HepG2 (cell line): ENCODE results near the gene NT5C. TPM values are rescaled to one million over a fixed set of nuclear protein-coding genes. Genes with fewer than 3 reads are reported as not detected.

ENCODE experiments used
- ATM ChIP-seq: fragments of 450-650 bp; IDR thresholded peaks from 2 replicates; pipeline ENCODE4 v1.7.1; 2017; ENCODE audit warnings: mild to moderate bottlenecking, borderline replicate concordance
- IKZF4 ChIP-seq: sonication (generic); formaldehyde crosslinking; IDR thresholded peaks from 2 replicates; pipeline ENCODE4 v1.5.1; 2020; ENCODE audit warnings: borderline replicate concordance, mild to moderate bottlenecking, low read depth, missing genetic modification reagents; ENCODE audit errors: not compliant biosample characterization
- NCOA1 ChIP-seq: sonication (generic); formaldehyde crosslinking; IDR thresholded peaks from 2 replicates; pipeline ENCODE4 v1.9.0; 2021; ENCODE audit warnings: missing genetic modification reagents
- RBAK ChIP-seq: sonication (generic); formaldehyde crosslinking; IDR thresholded peaks from 2 replicates; pipeline ENCODE4 v1.5.1; 2020; ENCODE audit warnings: mild to moderate bottlenecking, missing genetic modification reagents
- SOX5 ChIP-seq: IDR thresholded peaks from 2 replicates; pipeline ENCODE4 v1.6.1; 2016; ENCODE audit warnings: borderline replicate concordance
- TP53 ChIP-seq: sonication (generic); formaldehyde crosslinking; conservative IDR thresholded peaks from 2 replicates; pipeline ENCODE4 v1.4.0; 2020; ENCODE audit warnings: missing genetic modification reagents
- ZNF230 ChIP-seq: sonication (generic); formaldehyde crosslinking; IDR thresholded peaks from 2 replicates; pipeline ENCODE4 v1.4.0; 2020; ENCODE audit warnings: mild to moderate bottlenecking, missing genetic modification reagents
- ZNF564 ChIP-seq: sonication (generic); formaldehyde crosslinking; IDR thresholded peaks from 2 replicates; pipeline ENCODE4 v1.8.1; 2023; ENCODE audit warnings: mild to moderate bottlenecking, missing genetic modification reagents
- ZNF589 ChIP-seq: sonication (generic); formaldehyde crosslinking; conservative IDR thresholded peaks from 2 replicates; pipeline ENCODE4 v1.8.0; 2022; ENCODE audit warnings: mild to moderate bottlenecking, moderate library complexity, missing genetic modification reagents
- ZNF709 ChIP-seq: sonication (generic); formaldehyde crosslinking; IDR thresholded peaks from 2 replicates; pipeline ENCODE4 v1.5.0; 2020; ENCODE audit warnings: mild to moderate bottlenecking, missing genetic modification reagents
- ZNF777 ChIP-seq: sonication (generic); formaldehyde crosslinking; IDR thresholded peaks from 2 replicates; pipeline ENCODE4 v1.4.0; 2020; ENCODE audit warnings: missing genetic modification reagents
- polyA plus RNA-seq, 8 experiments: library from polyadenylated mRNA; depleted of rRNA in 3 of 8; stranded (reverse) in 7 of 8; unstranded in 1 of 8; fragments of >200 nt; fragmentation: Illumina TruSeq in 4 of 8; extraction: Trizol in 4 of 8; gene quantifications; 2 replicates each; pipeline versions ENCODE4 v1.2.1 to v1.2.3, GENCODE V29; 2011 to 2016; ENCODE audit warnings: low read depth in 4 of 8, missing spikeins in 1 of 8, mixed read lengths in 1 of 8; ENCODE audit not compliant: insufficient read depth in 1 of 8
- total RNA-seq, 5 experiments: library from RNA; depleted of rRNA; stranded (reverse); fragments of >200 nt; fragmentation: Illumina TruSeq; extraction: Trizol; gene quantifications; 2 replicates each; pipeline ENCODE4 v1.2.3, GENCODE V29; 2016; ENCODE audit warnings: low read depth in 1 of 5
- TF ChIP-seq, protein P1 (sequence below): sonication (generic); formaldehyde crosslinking; IDR thresholded peaks from 2 replicates; pipeline ENCODE4 v1.8.0; 2022; ENCODE audit warnings: mild to moderate bottlenecking, missing genetic modification reagents
- TF ChIP-seq, protein P2 (sequence below), 2 experiments: fragments of 450-650 bp in 1 of 2; sonication (generic) in 1 of 2; formaldehyde crosslinking in 1 of 2; IDR thresholded peaks; 2 replicates each; pipeline versions ENCODE4 v1.6.1 to v1.8.0; 2016 to 2022; ENCODE audit warnings: antibody characterized with exemption in 1 of 2, mild to moderate bottlenecking in 1 of 2, missing genetic modification reagents in 1 of 2
- TF ChIP-seq, protein P3 (sequence below): sonication (generic); formaldehyde crosslinking; IDR thresholded peaks from 2 replicates; pipeline ENCODE4 v1.4.0; 2020; ENCODE audit warnings: missing genetic modification reagents, borderline replicate concordance

The NT5C gene
- total and polyA plus RNA-seq, 2 of the 13 experiments (the other 11 are each of a cell fraction or from before 2014, with no cell fraction given): 42.8 to 48.6 TPM

DNA sequence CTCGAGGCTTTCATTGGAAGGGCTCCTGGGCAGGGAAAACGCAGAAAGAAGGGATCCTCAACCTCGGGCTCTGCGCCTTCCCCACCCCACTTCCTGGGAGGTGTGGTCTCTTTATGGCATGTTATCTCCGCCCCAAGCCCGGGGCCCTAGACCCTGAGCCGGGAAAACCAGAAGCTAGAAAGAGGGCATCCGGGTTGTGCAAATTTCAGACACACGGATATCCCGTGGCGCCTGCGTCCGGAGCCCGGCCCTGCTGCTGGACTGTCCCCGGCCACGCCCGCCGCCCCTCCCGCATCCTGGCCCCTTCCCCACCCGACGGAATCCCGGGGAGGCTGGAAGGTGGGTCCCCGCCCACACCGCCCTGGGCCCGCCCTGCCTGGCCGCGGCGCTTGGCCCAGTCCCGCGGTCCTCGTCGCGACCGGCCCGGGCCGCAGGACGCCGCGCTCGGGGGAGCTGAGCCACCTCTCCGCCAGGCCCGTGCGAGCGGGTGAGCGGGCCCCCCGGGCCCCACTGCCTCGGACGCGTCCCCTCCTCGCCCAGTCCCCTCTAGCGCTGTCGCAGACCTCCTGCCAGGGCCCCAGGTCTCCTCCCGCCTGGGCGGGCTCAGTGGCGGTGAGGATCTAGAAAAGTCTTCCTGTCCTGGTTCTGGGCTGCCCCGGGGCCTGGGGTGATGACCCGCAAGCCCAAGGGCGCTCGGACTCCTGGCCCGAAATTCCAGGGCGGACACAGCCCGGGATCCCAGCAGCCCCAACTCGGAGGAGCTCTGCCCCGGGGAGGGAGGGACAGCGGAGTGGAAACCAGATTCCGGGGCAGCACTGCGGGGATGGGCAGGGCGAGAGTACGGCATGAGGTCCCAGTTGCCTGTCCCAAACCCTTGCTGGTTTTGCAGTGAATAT is 43.7 kb downstream of the NT5C start, which contains the start of gene SLC16A5 (continued):
- TF ChIP-seq ZNF589 (CRISPR knock-in tag) (peak; percentile 67; the same call in 1 of the 2 replicates), NCOA1 (no peak), SOX5 (peak; percentile 48; the same call in 1 of the 2 replicates), ZNF777 (CRISPR knock-in tag) (peak; percentile 65; the same call in 1 of the 2 replicates), TP53 (CRISPR knock-in tag) (no peak), ZNF564 (CRISPR knock-in tag) (no peak), ZNF709 (CRISPR knock-in tag) (no peak), IKZF4 (no peak), ZNF230 (CRISPR knock-in tag) (peak; percentile 16; the same call in 1 of the 2 replicates), RBAK (CRISPR knock-in tag) (no peak), ATM (no peak)
- TF ChIP-seq, protein P1, sequence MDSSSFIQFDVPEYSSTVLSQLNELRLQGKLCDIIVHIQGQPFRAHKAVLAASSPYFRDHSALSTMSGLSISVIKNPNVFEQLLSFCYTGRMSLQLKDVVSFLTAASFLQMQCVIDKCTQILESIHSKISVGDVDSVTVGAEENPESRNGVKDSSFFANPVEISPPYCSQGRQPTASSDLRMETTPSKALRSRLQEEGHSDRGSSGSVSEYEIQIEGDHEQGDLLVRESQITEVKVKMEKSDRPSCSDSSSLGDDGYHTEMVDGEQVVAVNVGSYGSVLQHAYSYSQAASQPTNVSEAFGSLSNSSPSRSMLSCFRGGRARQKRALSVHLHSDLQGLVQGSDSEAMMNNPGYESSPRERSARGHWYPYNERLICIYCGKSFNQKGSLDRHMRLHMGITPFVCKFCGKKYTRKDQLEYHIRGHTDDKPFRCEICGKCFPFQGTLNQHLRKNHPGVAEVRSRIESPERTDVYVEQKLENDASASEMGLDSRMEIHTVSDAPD: no peak
- TF ChIP-seq, protein P2, sequence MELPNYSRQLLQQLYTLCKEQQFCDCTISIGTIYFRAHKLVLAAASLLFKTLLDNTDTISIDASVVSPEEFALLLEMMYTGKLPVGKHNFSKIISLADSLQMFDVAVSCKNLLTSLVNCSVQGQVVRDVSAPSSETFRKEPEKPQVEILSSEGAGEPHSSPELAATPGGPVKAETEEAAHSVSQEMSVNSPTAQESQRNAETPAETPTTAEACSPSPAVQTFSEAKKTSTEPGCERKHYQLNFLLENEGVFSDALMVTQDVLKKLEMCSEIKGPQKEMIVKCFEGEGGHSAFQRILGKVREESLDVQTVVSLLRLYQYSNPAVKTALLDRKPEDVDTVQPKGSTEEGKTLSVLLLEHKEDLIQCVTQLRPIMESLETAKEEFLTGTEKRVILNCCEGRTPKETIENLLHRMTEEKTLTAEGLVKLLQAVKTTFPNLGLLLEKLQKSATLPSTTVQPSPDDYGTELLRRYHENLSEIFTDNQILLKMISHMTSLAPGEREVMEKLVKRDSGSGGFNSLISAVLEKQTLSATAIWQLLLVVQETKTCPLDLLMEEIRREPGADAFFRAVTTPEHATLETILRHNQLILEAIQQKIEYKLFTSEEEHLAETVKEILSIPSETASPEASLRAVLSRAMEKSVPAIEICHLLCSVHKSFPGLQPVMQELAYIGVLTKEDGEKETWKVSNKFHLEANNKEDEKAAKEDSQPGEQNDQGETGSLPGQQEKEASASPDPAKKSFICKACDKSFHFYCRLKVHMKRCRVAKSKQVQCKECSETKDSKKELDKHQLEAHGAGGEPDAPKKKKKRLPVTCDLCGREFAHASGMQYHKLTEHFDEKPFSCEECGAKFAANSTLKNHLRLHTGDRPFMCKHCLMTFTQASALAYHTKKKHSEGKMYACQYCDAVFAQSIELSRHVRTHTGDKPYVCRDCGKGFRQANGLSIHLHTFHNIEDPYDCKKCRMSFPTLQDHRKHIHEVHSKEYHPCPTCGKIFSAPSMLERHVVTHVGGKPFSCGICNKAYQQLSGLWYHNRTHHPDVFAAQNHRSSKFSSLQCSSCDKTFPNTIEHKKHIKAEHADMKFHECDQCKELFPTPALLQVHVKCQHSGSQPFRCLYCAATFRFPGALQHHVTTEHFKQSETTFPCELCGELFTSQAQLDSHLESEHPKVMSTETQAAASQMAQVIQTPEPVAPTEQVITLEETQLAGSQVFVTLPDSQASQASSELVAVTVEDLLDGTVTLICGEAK (IDR thresholded peaks at IDR 0.05): no peak
- TF ChIP-seq, protein P2 (CRISPR knock-in tag; IDR thresholded peaks at IDR 0.05): no peak
- TF ChIP-seq, protein P3, sequence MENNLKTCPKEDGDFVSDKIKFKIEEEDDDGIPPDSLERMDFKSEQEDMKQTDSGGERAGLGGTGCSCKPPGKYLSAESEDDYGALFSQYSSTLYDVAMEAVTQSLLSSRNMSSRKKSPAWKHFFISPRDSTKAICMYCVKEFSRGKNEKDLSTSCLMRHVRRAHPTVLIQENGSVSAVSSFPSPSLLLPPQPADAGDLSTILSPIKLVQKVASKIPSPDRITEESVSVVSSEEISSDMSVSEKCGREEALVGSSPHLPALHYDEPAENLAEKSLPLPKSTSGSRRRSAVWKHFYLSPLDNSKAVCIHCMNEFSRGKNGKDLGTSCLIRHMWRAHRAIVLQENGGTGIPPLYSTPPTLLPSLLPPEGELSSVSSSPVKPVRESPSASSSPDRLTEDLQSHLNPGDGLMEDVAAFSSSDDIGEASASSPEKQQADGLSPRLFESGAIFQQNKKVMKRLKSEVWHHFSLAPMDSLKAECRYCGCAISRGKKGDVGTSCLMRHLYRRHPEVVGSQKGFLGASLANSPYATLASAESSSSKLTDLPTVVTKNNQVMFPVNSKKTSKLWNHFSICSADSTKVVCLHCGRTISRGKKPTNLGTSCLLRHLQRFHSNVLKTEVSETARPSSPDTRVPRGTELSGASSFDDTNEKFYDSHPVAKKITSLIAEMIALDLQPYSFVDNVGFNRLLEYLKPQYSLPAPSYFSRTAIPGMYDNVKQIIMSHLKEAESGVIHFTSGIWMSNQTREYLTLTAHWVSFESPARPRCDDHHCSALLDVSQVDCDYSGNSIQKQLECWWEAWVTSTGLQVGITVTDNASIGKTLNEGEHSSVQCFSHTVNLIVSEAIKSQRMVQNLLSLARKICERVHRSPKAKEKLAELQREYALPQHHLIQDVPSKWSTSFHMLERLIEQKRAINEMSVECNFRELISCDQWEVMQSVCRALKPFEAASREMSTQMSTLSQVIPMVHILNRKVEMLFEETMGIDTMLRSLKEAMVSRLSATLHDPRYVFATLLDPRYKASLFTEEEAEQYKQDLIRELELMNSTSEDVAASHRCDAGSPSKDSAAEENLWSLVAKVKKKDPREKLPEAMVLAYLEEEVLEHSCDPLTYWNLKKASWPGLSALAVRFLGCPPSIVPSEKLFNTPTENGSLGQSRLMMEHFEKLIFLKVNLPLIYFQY (CRISPR knock-in tag): peak; percentile 75; the same call in 1 of the 2 replicates
